ENCODE measurements around the gene FAM83E. TPM values are rescaled to one million over a fixed set of nuclear protein-coding genes. Genes with fewer than 3 reads are reported as not detected.

Gene FAM83E
- total RNA-seq, 1 donor from 2014 or later: not detected

DNA sequence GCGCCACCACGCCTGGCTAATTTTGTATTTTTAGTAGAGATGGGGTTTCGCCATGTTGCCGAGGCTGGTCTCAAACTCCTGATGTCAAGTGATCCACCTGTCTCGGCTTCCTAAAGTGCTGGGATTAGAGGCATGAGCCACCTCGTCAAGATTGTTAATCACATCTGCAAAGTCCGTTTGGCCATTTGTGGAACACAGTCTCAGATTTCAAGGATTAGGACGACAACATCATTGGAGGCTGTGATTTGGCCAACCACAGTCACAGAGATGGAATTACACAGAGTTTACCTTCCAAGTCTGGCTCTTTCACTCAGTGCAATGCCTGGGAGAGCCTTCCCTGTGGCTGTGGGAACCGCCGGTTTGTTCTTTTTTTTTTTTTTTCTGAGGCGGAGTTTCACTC, 45.1 kb downstream of the FAM83E start:
- H3K9me3 ChIP-seq: no peaks in the 10 kb centered on the region
- H3K4me3 ChIP-seq: no peak overlapping the region
- intact Hi-C loops (cut with DNase I): no loop called here
- H3K27ac ChIP-seq: no peak overlapping the region
- H3K36me3 ChIP-seq: no peaks in the 10 kb centered on the region
- no peak for DNase-seq (ENCODE audit: low spot score in 2 of 2)
- H3K4me1 ChIP-seq: peaks cover 3 to 4% of the 10 kb centered on the region in 2 donors
- no peaks in the 10 kb centered on the region for H3K27me3 ChIP-seq
- no peak for TF ChIP-seq CTCF (IDR thresholded peaks at IDR 0.05)

DNA sequence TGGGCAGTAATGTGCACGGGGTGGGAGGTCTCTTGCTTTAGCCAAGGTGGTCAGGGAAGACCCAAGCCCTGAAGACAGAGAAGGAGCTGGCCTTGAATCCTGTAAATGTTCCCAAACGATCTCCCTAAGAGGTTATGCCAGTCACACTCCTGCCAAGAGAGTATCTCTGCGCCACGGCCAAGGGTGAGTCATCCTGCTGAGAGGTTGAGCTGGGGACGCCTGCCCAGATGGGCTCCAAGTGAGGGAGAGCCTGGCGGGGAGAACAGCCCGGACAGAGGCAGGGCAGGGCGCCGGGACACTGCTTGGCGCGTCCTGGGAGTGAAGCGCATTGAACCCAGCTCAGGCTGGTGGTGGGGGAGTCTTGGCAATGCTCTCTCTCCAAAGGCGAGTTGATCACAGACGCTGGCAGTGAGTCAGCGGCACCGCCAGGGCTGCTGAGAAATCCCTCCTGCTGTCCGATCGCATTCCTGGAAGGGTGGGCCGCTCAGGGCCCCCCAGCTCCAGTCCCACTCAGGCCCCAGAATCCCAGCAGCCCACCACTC, 46.5 kb downstream of the FAM83E start:
- H3K36me3 ChIP-seq: no peaks in the 10 kb centered on the region
- peak overlapping the region in 1 of 2 donors; percentile 18 for H3K4me3 ChIP-seq
- no peak for TF ChIP-seq CTCF (IDR thresholded peaks at IDR 0.05)
- peak overlapping the region in 1 of 2 donors; percentile 24 for H3K27ac ChIP-seq
- H3K4me1 ChIP-seq: peaks cover 3 to 4% of the 10 kb centered on the region in 2 donors
- intact Hi-C loops (cut with DNase I): no loop called here
- H3K9me3 ChIP-seq: no peaks in the 10 kb centered on the region
- H3K27me3 ChIP-seq: no peaks in the 10 kb centered on the region
- peak; percentile 71 to 90 for DNase-seq (ENCODE audit: low spot score in 2 of 2)

- no peak overlapping the region for H3K4me3 ChIP-seq
- H3K36me3 ChIP-seq: no peaks in the 10 kb centered on the region
- H3K27me3 ChIP-seq: no peaks in the 10 kb centered on the region
- no peak for DNase-seq (ENCODE audit: low spot score in 2 of 2)
- intact Hi-C loops (cut with DNase I): no loop called here
- peaks cover 3 to 4% of the 10 kb centered on the region in 2 donors for H3K4me1 ChIP-seq
- TF ChIP-seq CTCF (IDR thresholded peaks at IDR 0.05): no peak
- no peak overlapping the region for H3K27ac ChIP-seq
- H3K9me3 ChIP-seq: no peaks in the 10 kb centered on the region
Measured at GRCh38 chr19:48565090-48565489, 49.8 kb downstream of the FAM83E start.

Other genes with a start within 250 kb of the FAM83E start
- gene KDELR1, start 223.5 kb downstream of the FAM83E start, total RNA-seq: 183 TPM
- gene GRIN2D, start 221.4 kb downstream of the FAM83E start, total RNA-seq: 0.64 TPM
- gene GRWD1, start 169.1 kb downstream of the FAM83E start, total RNA-seq: 16.0 TPM
- 6.1 TPM for gene KCNJ14, start 159.5 kb downstream of the FAM83E start, total RNA-seq
- 83.5 TPM for gene CYTH2, start 145.7 kb downstream of the FAM83E start, total RNA-seq
- 0.11 TPM for gene LMTK3, start 103.2 kb downstream of the FAM83E start, total RNA-seq
- gene SULT2B1, start 62.9 kb downstream of the FAM83E start, total RNA-seq: not detected
- not detected for gene SPACA4, start 8.3 kb downstream of the FAM83E start, total RNA-seq
- gene RPL18, start 4.1 kb upstream of the FAM83E start, total RNA-seq: 2,223 TPM
- 35.3 TPM for gene SPHK2, start 4.4 kb upstream of the FAM83E start, total RNA-seq
- gene DBP, start 22.3 kb upstream of the FAM83E start, total RNA-seq: 0.21 TPM
- gene CA11, start 31.1 kb upstream of the FAM83E start, total RNA-seq: not detected
- not detected for gene NTN5, start 57.9 kb upstream of the FAM83E start, total RNA-seq
- not detected for gene FUT2, start 80.9 kb upstream of the FAM83E start, total RNA-seq
- 0.32 TPM for gene MAMSTR, start 104.6 kb upstream of the FAM83E start, total RNA-seq
- gene RASIP1, start 125.5 kb upstream of the FAM83E start, total RNA-seq: 85.9 TPM
- not detected for gene IZUMO1, start 131.8 kb upstream of the FAM83E start, total RNA-seq
- 3.8 TPM for gene FUT1, start 137.6 kb upstream of the FAM83E start, total RNA-seq
- not detected for gene FGF21, start 140.4 kb upstream of the FAM83E start, total RNA-seq
- 42.4 TPM for gene BCAT2, start 196.0 kb upstream of the FAM83E start, total RNA-seq
- 9.8 TPM for gene HSD17B14, start 221.4 kb upstream of the FAM83E start, total RNA-seq

All from ascending aorta (tissue), 2 donors.